ENCODE data around the gene MRFAP1L1.

DNA sequence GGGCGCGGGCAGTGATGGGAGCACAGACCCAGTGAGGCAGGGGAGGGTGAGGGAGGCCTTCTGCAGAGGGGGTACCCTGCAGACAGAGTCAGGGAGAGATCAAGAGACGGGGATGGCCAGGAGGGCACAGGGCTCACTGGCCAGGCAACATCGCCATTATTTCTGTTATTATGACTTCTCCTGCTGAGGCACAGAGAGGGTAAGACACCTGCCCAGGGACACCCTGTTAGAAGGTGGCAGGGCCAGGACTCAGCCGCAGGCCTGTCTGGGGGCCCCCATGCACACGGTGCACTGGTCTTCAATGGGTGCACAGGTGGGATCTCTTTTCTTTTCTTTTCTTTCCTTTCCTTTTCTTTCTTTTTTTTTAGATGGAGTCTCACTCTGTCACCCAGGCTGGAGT, 22.1 kb upstream of the MRFAP1L1 start:
- TF ChIP-seq, protein P1, sequence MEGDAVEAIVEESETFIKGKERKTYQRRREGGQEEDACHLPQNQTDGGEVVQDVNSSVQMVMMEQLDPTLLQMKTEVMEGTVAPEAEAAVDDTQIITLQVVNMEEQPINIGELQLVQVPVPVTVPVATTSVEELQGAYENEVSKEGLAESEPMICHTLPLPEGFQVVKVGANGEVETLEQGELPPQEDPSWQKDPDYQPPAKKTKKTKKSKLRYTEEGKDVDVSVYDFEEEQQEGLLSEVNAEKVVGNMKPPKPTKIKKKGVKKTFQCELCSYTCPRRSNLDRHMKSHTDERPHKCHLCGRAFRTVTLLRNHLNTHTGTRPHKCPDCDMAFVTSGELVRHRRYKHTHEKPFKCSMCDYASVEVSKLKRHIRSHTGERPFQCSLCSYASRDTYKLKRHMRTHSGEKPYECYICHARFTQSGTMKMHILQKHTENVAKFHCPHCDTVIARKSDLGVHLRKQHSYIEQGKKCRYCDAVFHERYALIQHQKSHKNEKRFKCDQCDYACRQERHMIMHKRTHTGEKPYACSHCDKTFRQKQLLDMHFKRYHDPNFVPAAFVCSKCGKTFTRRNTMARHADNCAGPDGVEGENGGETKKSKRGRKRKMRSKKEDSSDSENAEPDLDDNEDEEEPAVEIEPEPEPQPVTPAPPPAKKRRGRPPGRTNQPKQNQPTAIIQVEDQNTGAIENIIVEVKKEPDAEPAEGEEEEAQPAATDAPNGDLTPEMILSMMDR (IDR thresholded peaks at IDR 0.05), result no peak
- no peak for TF ChIP-seq ZFX (IDR thresholded peaks at IDR 0.05; ENCODE audit: borderline replicate concordance)
